ENCODE results near the gene PROSER2. TPM values are rescaled to one million over a fixed set of nuclear protein-coding genes. Genes with fewer than 3 reads are reported as not detected.

PROSER2 gene
- total RNA-seq, 2 donors from 2014 or later, result 29.3 to 58.3 TPM

- TF ChIP-seq POLR2A (IDR thresholded peaks at IDR 0.05) (peak; percentile 11 to 26 (median 18)), CTCF (IDR thresholded peaks at IDR 0.05) (no peak)
- Histone ChIP-seq H3K27me3 (no peaks in the 10 kb centered on the region), H3K4me1 (peaks cover 37% of the 10 kb centered on the region), H3K36me3 (replicated peaks in 1 of 2; ENCODE audit: insufficient read depth in 1 of 2, low read depth in 2 of 2) (no peaks in the 10 kb centered on the region), H3K4me3 (no peak overlapping the region), H3K27ac (peak overlapping the region; percentile 90 to 94 (median 90)), H3K9me3 (no peaks in the 10 kb centered on the region)
- peak; percentile 48 to 63 (median 60) for DNase-seq
- intact Hi-C loops (cut with DNase I), result no loop called here
- WGBS, 2 donors, result 36 to 43% methylated on average over 13 to 20 of the region's 20 CpGs
- peak; percentile 63 for ATAC-seq
Measured at GRCh38 chr10:11874568-11875493, 51.7 kb downstream of the PROSER2 start.

DNA sequence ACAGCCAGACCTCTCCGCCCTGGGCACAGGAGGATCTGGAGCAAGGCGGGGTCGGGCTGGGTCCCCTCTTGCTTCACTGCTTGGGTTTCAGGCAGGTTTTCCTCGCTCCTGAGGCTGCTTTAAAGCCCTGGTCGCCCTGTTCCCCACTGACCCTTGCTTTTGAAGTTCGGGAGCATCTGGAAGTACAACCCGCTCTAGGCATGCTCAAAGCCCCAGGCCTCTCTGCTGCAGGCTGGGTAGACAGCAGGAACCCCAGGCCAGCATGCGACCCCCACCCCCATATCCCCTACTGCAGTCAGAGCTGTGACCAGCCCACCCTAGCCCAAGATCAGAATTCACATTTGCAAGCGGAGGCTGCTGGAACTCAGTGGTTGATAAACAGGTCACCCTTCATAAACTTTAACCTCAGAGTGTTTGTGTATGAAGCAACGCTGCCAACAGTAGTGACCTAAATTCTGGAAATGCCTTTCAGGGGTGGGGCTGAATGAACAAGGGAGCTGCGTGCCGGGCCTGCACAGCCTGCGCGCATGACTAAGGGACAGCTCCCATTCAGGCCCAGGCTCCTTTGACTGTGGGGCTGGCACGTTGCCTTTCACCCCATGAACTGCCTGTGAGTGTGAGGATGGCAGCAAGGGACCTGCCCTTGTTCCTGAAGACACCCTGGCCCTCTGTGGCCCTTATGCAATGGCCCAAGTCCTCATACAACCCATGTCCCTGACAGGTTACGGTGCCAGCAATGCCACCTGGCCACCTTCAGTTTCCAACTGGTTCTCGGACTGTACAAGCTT is 52.5 kb downstream of the PROSER2 start:
- no peaks in the 10 kb centered on the region for H3K27me3 ChIP-seq
- intact Hi-C loops (cut with DNase I), result no loop called here
- peak; percentile 82 to 93 (median 90) for DNase-seq
- H3K27ac ChIP-seq, result peak overlapping the region; percentile 90 to 94 (median 90)
- no peaks in the 10 kb centered on the region for H3K9me3 ChIP-seq
- ATAC-seq, result peak; percentile 93
- no peak overlapping the region for H3K4me3 ChIP-seq
- peaks cover 37% of the 10 kb centered on the region for H3K4me1 ChIP-seq
- TF ChIP-seq POLR2A (IDR thresholded peaks at IDR 0.05), result peak; percentile 6 to 54 (median 45)
- no peak for TF ChIP-seq CTCF (IDR thresholded peaks at IDR 0.05)
- 15 to 44% methylated on average over 7 to 17 of the region's 17 CpGs for WGBS, 2 donors
- no peaks in the 10 kb centered on the region for H3K36me3 ChIP-seq (replicated peaks in 1 of 2; ENCODE audit: insufficient read depth in 1 of 2, low read depth in 2 of 2)

- intact Hi-C loops (cut with DNase I), result no loop called here
- DNase-seq (no peak), ATAC-seq (no peak)
- Histone ChIP-seq H3K4me1 (peaks cover 41% of the 10 kb centered on the region), H3K4me3 (no peak overlapping the region), H3K36me3 (replicated peaks in 1 of 2; ENCODE audit: insufficient read depth in 1 of 2, low read depth in 2 of 2) (no peaks in the 10 kb centered on the region), H3K27me3 (no peaks in the 10 kb centered on the region), H3K9me3 (no peaks in the 10 kb centered on the region), H3K27ac (peak overlapping the region; percentile 90 to 94 (median 90))
- no peak for TF ChIP-seq CTCF (IDR thresholded peaks at IDR 0.05)
- 97 to 98% methylated on average over 4 to 6 of the region's 6 CpGs for WGBS, 2 donors
Measured at GRCh38 chr10:11876324-11876723, 53.2 kb downstream of the PROSER2 start.

GRCh38 chr10:11876805-11877590 is 53.8 kb downstream of the PROSER2 start:
- ATAC-seq, result no peak

More at GRCh38 chr10:11876805-11877590, 53.8 kb downstream of the PROSER2 start:
- no peak for DNase-seq
- WGBS, 2 donors, result 87 to 96% methylated on average over 19 of the region's 19 CpGs
- no peaks in the 10 kb centered on the region for H3K27me3 ChIP-seq
- H3K27ac ChIP-seq, result peak overlapping the region; percentile 90 to 94 (median 90)
- H3K9me3 ChIP-seq, result no peaks in the 10 kb centered on the region
- no peak for TF ChIP-seq POLR2A (IDR thresholded peaks at IDR 0.05)
- TF ChIP-seq CTCF (IDR thresholded peaks at IDR 0.05), result no peak
- H3K4me3 ChIP-seq, result no peak overlapping the region
- intact Hi-C loops (cut with DNase I), result no loop called here
- H3K4me1 ChIP-seq, result peaks cover 48% of the 10 kb centered on the region
- no peaks in the 10 kb centered on the region for H3K36me3 ChIP-seq (replicated peaks in 1 of 2; ENCODE audit: insufficient read depth in 1 of 2, low read depth in 2 of 2)

Measured in body of pancreas (tissue), 4 donors.